Left cardiac atrium (tissue), 4 donors: ENCODE data around the gene OR5D16. TPM values are rescaled to one million over a fixed set of nuclear protein-coding genes. Genes with fewer than 3 reads are reported as not detected.
"Not testable (repeated sequence)": the region's sequence is repeated elsewhere in the genome, so short reads cannot be mapped to it uniquely, and the experiment has no call there.

ENCODE experiments used
- ATAC-seq, 2 donors: fragments of 200-7000 bp; cut with Tn5 transposase; one replicate each; pipeline ENCODE4 v1.9.1; 2020; ENCODE audit warnings: mild to moderate bottlenecking in 2 of 2, moderate library complexity in 2 of 2
- DNase-seq: peaks from one replicate; pipeline ENCODE4 v3.0.0-alpha.2; 2020
- intact Hi-C, 2 donors: fragments of 100-400 bp; cut with DNase I; formaldehyde crosslinking; loops; one replicate each; pipeline versions ENCODE4 v1.14.1 to v1.15.1; 2022 to 2023
- long read RNA-seq: library from polyadenylated mRNA; unstranded; transcript quantifications from one replicate; pipeline ENCODE4 v2.0.0, GENCODE V29; 2021
- total RNA-seq, 2 donors: library from RNA; stranded (reverse); fragmentation: NEBNext Ultra II Directional; extraction: Animal tissue kit (Norgen Biotek cat#: 25700); gene quantifications; one replicate each; pipeline ENCODE4 v1.2.1, GENCODE V29; 2021
- donor health status: DM: no; HTN: yes; CAD: no.
- donor health status: DM: no; HTN: yes; CAD: no; lungs with severe emphysema.
- donor health status: DM: yes; HTN: yes; CAD: no.
- donor health status: Dilated cardiomyopathy.

Gene OR5D16
- total RNA-seq = not detected
- long read RNA-seq = 0 reads

- intact Hi-C loops = no loop called here
Measured at GRCh38 chr11:55838452-55838851, at the start of gene OR5D16. Gene OR5D16 (plus strand): TSS chr11:55838752. CDS start chr11:55838752, 0 bp downstream.

GRCh38 chr11:55791606-55792005 is 46.9 kb upstream of the OR5D16 start:
- no peak for DNase-seq
- ATAC-seq = no peak
- intact Hi-C loops = no loop called here

More at GRCh38 chr11:55838452-55838851, at the start of gene OR5D16:
- ATAC-seq (no peak), DNase-seq (no peak)

- DNase-seq (no peak), ATAC-seq (no peak)
- intact Hi-C loops = no loop called here
Measured at GRCh38 chr11:55793321-55793720, 45.2 kb upstream of the OR5D16 start.

- ATAC-seq = no peak
- no peak for DNase-seq
- intact Hi-C loops = no loop called here
Measured at GRCh38 chr11:55795256-55795655, 43.3 kb upstream of the OR5D16 start, which contains the start of gene OR5D14. Gene OR5D14 (plus strand): TSS chr11:55795556. CDS start chr11:55795556, 0 bp downstream.

GRCh38 chr11:55806248-55806647 is 32.3 kb upstream of the OR5D16 start:
- DNase-seq = no peak
- intact Hi-C loops = no loop called here
- ATAC-seq = no peak

- intact Hi-C loops = no loop called here
- no peak for ATAC-seq
- no peak for DNase-seq
Measured at GRCh38 chr11:55811067-55811466, 27.5 kb upstream of the OR5D16 start, which contains the start of gene OR5L1. Gene OR5L1 (plus strand): TSS chr11:55811367. CDS start chr11:55811467, 100 bp downstream.

GRCh38 chr11:55819330-55819729 is 19.2 kb upstream of the OR5D16 start, which contains the start of gene OR5D18:
Gene OR5D18 (plus strand): TSS chr11:55819630. CDS start chr11:55819630, 0 bp downstream.
- no peak for ATAC-seq
- DNase-seq = no peak
- intact Hi-C loops = no loop called here

GRCh38 chr11:55826919-55827318 is 11.6 kb upstream of the OR5D16 start, which contains the start of gene OR5L2:
Gene OR5L2 (plus strand): TSS chr11:55827219. CDS start chr11:55827219, 0 bp downstream.
- DNase-seq (no peak), ATAC-seq (no peak)
- intact Hi-C loops = no loop called here

- intact Hi-C loops = no loop called here
- DNase-seq (no peak), ATAC-seq (no peak)
Measured at GRCh38 chr11:55847453-55847852, 8.9 kb downstream of the OR5D16 start.

- intact Hi-C loops = no loop called here
- no peak for DNase-seq
- no peak for ATAC-seq
Measured at GRCh38 chr11:55849037-55849436, 10.5 kb downstream of the OR5D16 start.

- ATAC-seq (no peak), DNase-seq (no peak)
- intact Hi-C loops = no loop called here
Measured at GRCh38 chr11:55852141-55852540, 13.6 kb downstream of the OR5D16 start.

- no peak for ATAC-seq
- intact Hi-C loops = no loop called here
- DNase-seq = no peak
Measured at GRCh38 chr11:55854704-55855103, 16.2 kb downstream of the OR5D16 start.

- DNase-seq, ATAC-seq, intact Hi-C loops: not testable (repeated sequence)
Measured at GRCh38 chr11:55867354-55867753, 28.8 kb downstream of the OR5D16 start.

- DNase-seq, intact Hi-C loops, ATAC-seq: not testable (repeated sequence)
Measured at GRCh38 chr11:55872731-55873130, 34.2 kb downstream of the OR5D16 start.

GRCh38 chr11:55873146-55873545 is 34.6 kb downstream of the OR5D16 start:
- DNase-seq, intact Hi-C loops, ATAC-seq: not testable (repeated sequence)

- intact Hi-C loops, DNase-seq, ATAC-seq: not testable (repeated sequence)
Measured at GRCh38 chr11:55882997-55883396, 44.4 kb downstream of the OR5D16 start, which contains the start of gene TRIM51. Gene TRIM51 (plus strand): TSS chr11:55883297. CDS start chr11:55885429, 2,132 bp downstream.

- DNase-seq, ATAC-seq, intact Hi-C loops: not testable (repeated sequence)
Measured at GRCh38 chr11:55884995-55885394, 46.4 kb downstream of the OR5D16 start.

GRCh38 chr11:55885481-55885880 is 46.9 kb downstream of the OR5D16 start:
- intact Hi-C loops, ATAC-seq, DNase-seq: not testable (repeated sequence)
